Left colon (tissue), 2 donors: ENCODE results near the gene FBXO44. TPM values are rescaled to one million over a fixed set of nuclear protein-coding genes. Genes with fewer than 3 reads are reported as not detected.
A peak's percentile ranks its signal among the peaks of the same experiment; 100 is the strongest.

Experiments used
- ATAC-seq: fragments of 200-7000 bp; cut with Tn5 transposase; one replicate; pipeline ENCODE4 v1.9.1; 2020; ENCODE audit warnings: mild to moderate bottlenecking, moderate library complexity
- DNase-seq, 2 donors: peaks; one replicate each; pipeline ENCODE4 v3.0.0-alpha.2; 2020
- intact Hi-C, 2 donors: fragments of 100-400 bp; cut with DNase I in 1 of 2; cut with micrococcal nuclease in 1 of 2; formaldehyde crosslinking; loops; one replicate each; pipeline versions ENCODE4 v1.11.2 to v1.14.0; 2022; cut with DNase I, micrococcal nuclease
- total RNA-seq, 2 donors: library from RNA; stranded (reverse); fragmentation: NEBNext Ultra II Directional; extraction: Animal tissue kit (Norgen Biotek cat#: 25700); gene quantifications; one replicate each; pipeline ENCODE4 v1.2.1, GENCODE V29; 2021
- donor health status: DM: no; HTN: no; CAD: no.
- donor health status: DM: yes; HTN: yes; CAD: no.

Gene FBXO44
- total RNA-seq, 2 donors from 2014 or later: 4.0 to 8.1 TPM

DNA sequence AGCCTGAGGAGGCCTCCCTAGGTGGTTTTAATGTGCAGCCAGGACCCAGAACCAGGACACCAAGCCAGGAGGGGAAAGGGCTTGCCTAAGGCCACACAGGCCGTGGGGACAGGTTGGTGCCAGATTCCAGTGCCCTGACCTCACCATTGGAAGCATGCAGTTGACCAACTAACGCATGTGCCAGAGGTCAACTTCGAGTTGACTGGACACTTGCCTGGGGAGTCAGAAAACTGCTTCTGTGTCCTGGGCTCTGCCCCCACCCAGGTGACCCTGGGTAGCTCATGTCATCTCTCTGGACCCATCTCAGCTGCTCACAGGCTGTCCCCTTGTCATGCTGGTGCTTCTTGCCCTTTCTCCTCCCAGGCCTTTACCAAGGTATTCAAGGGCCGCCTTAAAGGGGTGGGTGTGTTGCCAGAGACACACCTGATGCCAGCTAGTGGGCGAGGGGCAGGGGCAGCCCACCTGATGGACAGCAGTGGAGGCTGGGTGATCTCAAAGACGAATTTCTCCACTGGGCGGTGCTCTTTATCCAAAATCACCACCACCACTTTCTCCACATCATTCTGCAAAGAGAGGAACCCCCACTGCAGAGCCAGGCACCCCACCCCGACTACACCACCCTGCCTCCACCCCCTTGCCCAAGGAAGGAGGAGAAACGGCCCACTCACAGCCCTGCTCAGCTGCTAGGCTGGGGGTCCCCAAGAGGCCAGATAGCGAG is 21.9 kb downstream of the FBXO44 start:
- no peak for ATAC-seq
- intact Hi-C loops: no loop called here

DNA sequence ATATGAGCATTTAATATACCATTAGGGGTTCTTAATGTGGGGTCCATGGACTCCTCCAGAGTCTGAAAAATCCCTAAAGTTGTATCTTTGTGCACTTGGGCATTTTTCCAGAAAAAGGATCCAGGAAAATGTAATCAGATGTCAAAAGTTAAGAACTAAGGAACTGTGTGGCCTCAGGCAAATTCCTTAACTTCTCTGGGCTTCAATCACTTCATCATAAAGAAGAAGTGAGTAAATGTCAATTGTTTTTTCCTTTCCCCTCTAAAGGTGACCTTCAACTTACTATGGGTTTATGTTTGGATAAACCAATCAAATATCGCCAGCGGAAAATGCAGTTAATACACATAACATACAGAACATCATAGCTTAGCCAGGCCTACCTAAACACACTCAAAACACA is 23.8 kb downstream of the FBXO44 start:
- no peak for DNase-seq
- ATAC-seq: no peak
- intact Hi-C loops: no loop called here

More for the DNA sequence above, 21.9 kb downstream of the FBXO44 start:
- no peak for DNase-seq

DNA sequence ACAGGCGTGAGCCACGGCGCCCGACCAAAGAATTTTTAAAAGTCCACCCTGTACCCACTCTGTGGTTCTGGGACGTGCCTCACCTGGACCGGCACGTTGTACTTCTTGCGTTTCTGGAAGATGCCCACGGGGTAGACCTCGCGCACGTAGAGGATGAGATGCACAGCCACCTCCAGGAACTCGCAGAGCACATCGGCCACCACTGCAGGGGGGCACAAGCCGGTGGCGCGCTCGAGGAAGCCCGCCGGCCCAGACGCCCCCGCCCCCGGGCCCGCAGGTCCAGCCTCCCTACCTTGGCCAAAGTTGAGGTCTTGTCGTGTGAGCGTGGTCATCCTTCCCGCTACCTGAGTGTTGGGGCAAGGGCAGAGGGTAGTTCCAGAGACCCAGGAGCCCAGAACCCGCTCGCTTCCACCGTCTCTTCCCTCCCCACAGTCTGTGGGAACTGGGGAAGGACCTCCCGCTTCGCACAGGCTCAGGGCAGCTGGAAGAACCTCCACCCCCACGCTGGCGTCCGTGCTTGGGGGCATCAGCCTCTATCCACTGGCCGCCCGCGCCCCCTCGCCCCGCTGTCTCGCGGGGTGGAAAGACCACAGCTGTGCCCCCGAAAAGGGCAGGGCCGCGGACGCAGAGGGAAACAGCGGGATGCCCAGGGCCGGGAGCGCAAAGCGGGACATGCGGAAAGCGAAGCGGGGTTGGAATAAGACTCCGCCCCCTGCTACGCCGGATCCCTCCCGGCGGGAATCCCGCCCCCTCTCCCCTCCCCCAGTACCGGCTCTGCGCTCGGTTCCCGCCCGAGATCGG is 25.8 kb downstream of the FBXO44 start:
- intact Hi-C loops: no loop called here
- peak; percentile 34 for ATAC-seq
- DNase-seq: no peak

DNA sequence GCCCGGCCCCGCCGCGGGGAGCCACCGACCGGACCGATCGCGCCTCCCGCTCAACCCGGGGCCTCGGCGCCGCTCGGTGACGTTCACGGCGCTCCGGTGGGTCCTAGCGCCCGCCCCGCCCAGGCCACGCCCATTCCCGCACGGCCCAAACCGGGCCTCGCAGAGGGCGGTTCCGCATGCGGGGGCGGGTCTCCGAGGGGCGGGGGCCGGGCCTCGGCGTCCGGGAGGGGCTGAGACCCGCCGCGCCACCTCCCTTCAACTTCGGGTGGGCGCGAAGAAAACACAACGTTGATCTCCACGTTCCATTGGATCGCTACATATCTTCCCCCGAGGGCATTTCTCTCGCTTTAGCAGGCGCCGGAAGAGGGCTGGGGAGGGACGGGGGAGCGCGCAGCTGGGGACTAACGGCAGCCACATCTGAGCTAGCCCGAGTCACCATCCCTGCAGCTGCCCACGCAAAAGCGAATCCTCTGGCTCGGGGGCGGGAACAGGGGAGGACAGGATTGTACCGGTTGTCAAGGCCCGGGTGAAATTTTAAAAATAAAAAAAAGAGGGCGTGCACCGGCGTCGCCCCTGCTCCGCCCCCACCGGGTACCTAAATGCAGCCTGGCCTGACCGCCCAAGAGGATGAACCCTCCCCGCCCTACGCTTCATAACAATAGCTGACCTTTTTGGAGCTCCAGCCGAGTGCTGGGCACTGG is 26.5 kb downstream of the FBXO44 start, which contains the start of gene MAD2L2:
Gene MAD2L2 (minus strand): TSS at position 78 of the 701 bp plus-strand sequence. CDS start 547 bp downstream, outside the sequence.
- DNase-seq (peak; percentile 82 to 91), ATAC-seq (peak; percentile 97)
- intact Hi-C loops: no loop called here

DNA sequence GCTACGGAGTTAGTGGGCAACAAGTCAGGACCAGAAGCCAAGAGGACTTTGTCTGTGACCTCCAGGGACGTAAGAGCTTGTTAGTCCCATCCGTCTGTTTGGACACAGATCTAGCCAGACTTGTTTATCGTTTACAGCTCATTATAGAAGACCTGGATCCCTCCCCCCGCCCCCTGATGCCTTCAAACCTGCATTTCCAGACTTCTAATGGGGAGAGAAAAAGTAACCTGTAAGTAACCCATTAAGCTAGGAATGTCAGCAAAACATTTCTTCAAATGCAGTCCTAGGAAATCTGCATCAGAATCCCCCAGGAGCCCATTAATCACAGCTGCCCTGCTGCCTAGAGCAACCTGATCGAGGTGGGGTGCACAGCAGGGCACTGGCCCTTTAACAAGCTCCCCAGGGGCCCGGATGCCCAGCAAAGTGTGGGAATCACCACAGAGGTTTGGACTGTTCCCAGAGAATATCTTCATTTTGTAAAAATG is 27.7 kb downstream of the FBXO44 start:
- ATAC-seq: no peak
- no peak for DNase-seq
- intact Hi-C loops: no loop called here

DNA sequence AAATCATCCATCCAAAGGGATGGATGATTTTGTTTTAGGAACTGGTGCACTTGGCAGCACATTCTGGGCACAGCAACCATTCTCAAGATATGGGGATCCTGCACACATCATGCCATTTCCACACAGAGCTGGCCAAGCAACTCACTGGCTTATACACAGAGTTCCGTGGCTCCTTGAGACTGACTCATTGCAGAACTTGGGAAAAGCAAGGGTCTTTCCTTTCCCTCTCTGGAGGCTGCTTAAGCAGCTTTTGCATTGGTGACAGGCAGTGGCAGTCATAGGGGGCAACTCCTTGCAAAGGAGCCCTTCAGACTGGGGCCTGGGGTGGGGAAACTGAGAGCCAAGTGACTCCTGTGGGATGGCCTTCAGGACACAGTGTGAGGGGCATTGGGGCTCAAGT is 28.1 kb downstream of the FBXO44 start:
- DNase-seq (no peak), ATAC-seq (no peak)
- intact Hi-C loops: no loop called here

DNA sequence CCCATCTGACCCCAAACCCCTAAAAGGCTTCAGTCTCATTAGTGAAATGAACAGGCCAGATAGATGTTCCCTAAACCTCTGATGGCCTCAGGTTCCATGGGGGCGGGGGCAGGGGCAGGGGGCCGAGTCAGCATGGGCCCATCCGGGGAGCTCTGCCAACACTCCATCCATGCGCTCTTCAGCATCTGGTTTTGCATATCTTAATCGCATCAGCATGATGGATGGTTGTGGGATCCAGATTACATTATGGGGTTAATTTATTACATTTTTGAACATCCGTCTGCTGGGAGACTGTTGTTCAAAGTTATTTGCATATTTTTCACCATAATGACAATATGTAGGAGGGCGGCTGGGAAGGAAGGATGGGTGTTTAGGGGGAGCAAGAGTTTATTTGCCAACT is 29.4 kb downstream of the FBXO44 start:
- no peak for ATAC-seq

DNA sequence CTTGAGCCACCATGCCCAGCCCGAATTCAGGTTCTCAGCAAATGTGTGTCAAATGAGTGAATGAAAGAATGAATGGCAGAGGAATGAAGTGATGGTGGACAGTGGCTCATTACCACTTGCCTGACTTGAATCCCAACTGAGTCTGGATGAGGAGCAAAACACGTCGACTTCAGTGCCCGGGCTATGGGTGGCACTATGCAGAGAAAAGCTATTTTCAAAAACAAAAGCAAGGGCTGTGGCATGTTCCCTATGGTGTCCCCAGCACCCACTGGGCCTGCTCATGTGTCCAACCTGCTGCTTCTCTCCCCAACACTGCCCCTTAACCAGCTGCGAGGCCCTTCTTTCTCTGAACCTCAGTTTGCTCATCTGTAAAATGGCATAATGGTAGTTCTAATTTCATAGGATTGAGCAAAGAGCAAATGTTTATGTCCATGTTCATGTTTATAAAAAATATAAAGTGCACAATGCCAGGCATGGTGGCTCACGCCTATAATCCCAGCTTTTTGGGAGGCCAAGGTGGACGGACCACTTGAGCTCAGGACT is 30.6 kb downstream of the FBXO44 start:
- DNase-seq: no peak
- ATAC-seq: no peak
- intact Hi-C loops: no loop called here

More for the DNA sequence above, 29.4 kb downstream of the FBXO44 start:
- DNase-seq: no peak
- intact Hi-C loops: no loop called here

DNA sequence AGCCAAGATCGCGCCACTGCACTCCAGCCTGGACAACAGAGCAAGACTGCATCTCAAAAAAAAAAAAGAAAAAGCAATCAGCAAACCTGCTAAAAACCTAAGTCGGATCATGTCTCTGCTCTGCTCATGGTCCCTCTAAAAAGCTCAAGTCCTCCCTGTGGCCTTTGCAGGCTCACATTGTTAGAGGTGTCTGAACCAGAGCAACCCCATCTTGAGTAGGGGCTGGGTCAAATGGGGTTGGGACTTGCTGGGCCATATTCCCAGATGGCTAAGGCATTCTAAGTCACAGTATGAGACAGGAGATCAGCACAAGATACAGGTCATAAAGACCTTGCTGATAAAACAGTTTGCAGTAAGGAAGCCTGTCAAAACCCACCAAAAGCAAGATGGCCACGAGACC is 33.8 kb downstream of the FBXO44 start:
- no peak for ATAC-seq
- no peak for DNase-seq
- intact Hi-C loops: no loop called here

DNA sequence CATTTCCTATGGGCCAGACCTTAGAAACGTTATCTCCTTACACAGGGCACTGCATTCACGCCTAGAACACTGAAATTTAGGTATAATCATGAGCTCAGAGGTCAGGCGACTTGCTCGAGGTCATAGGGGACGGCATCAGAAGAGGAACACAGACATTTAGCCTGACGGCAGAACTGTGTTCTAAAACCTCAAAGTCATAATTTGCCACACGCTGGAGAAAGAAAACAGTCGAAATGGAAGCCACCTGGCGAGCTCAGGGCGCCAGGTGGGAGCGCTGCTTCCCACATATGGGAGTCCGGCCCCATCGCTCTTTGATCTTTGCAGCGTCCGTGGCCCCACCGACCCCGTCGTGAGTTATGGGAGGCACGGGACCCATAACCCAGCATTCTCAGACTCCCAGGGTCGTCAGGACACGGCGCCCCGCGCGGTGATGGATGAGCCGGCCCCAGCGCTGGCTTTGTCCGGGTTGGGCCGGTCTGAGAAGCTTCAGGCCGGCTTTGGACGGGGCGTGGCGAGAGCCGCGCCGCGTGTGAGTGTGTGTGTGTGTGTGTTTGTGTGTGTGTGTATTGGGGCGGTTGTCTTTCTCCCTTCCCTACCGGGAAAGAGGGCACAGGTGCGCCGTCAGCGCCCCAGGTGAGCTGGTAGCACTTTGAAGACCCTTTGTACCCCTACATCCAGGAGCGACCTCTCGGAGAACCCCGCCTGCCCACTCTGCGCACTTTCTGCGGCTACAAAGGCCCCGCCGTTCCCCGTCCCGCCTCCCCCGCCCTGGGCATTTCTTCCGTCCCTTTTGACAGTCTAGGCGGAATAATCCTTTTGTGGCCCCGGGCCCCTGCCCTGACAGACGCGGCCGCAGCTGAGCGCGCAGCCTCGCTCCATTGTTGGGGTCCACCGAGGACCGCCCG is 36.0 kb downstream of the FBXO44 start:
- intact Hi-C loops: no loop called here
- DNase-seq (no peak), ATAC-seq (peak; percentile 55)

DNA sequence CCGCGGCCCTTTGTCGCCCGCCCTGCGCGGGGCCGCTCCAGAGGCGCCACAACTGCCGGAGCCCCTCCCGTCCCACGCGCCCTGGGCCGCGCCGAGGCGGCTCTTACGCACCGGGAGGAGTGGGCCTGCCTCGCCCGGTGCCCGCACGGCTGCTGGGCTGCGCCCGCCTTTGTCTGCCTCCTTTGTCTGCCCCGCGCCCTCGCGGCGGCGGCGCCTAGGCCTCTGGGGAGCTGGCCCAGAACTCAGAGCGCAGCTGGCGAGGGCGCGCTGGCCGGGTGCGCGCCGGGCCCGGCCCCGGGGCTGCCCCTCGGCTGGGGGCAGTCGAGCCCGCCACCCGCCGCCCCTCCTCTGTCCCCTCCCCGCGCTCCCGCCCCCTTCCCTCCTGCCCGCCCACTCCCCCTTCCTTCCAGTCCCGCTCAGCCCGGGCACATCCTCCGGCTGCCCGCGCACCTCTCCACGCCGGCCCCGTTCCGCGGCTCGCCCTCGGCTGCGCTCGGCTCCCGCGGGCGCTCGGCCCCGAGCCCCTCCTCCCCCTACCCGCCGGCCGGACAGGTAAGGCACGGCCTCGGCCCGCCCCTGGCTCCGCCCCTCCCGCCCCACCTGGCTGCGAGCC is 36.7 kb downstream of the FBXO44 start, which contains the start of gene DRAXIN:
Gene DRAXIN (plus strand): TSS at position 409 of the 613 bp plus-strand sequence. CDS start 14,549 bp downstream, outside the sequence.
- intact Hi-C loops: no loop called here

DNA sequence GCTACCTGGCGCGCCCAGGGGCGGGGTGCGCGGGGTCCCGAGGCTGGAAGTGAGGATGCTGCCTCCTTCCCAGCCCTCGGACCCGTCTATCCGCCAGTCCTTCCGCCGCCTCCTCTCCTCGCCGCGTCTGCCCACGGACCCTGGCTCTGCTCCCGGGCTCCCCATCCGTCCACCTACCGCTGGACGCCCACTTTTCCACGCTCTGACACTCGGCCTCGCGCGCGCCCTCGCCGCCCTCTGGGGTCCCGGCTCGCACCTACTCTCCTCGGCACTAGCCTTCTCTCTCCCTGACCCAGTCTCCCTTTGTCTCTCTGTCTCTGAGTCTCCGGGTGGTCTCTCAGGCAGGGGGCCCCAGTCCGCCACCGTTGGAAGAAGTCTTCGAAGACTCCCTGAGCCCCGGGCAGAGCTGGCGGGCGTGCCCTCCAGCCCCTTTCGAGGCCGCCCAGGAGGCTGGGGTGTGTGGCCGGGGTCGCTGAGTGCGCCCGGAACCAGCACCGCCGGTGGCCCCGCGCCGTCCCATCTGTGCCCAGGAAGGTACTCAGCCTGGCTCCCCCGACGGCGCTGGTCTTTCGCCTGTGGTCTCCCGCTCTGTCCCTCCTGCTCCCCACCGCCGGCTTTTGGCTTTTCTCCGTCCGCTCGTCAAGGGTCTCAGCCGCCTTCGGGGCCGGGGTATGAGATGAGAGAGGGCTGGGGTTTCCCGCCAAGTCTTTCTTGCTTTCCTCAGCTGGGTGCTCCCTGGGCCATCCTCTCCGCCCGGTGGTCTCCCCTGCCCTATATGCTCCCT is 37.4 kb downstream of the FBXO44 start:
- no peak for ATAC-seq
- DNase-seq: no peak
- intact Hi-C loops: no loop called here

More for the DNA sequence above, 36.7 kb downstream of the FBXO44 start, which contains the start of gene DRAXIN:
- DNase-seq: no peak
- no peak for ATAC-seq

DNA sequence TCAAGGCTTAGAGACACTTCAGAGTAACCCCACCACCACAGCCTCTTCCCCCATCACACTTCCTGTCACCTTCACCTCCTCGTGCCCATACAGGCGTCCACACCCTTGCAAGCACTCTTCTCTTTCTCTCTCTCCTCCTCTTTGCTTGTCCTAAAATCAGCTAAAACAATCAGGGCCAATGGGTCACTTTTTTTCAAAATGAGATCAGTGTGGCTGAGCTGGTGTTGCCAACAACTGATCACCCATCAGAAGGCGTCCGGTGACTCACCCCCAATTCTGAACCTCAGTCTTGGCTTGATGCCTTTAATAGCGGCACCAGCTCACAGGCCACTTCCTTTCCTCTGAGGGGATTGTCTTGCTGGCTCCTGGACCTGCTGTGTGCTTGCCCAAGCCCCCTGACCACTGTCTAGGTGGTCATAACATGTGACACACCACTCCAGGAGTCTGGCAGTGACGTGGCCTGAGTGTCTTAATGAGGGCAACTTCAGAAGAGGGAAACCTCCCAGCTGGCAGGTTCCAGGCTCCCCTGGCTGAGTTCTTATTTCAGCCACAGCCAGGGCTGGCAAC is 38.4 kb downstream of the FBXO44 start:
- DNase-seq (no peak), ATAC-seq (no peak)
- intact Hi-C loops: no loop called here

DNA sequence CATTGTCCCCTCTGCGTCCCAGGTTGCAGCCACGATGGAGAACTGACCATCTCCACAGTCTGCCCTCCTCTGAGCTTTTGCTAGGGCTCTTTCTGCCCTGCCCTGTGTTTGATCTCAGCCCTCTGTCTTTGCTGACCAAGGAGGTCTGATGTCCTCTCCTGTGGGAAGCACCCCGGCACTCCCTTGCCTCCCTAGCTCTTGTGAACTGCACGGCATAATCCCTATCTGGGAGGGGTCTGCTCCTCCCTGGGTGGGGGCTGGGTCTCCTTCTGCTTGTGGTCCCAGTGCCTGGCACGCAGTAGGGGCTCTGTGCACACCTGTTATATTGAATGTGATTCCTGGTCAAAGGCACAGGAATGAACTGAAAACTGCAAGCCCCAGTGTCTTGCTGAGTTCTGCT is 39.2 kb downstream of the FBXO44 start:
- intact Hi-C loops: no loop called here
- ATAC-seq (no peak), DNase-seq (no peak)

DNA sequence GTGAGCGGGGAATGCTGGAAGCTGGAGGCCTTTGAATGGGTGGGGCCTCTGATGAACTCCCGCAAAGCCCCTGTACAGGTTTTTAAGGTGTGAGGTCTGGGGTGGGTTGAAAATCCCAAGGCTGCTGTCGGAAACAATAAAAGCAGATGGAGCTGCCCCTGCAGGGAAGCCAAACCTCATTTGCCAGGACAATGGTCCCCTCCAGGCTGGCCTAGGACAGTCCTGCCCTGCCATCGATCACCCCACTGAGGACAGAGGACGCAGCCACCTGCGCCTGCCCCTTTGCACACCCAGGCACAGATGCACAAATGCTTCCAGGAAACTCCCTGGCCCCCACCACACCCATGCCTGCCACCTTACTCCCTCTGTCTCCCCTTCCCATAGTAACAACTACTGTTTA is 41.2 kb downstream of the FBXO44 start:
- no peak for DNase-seq
- no peak for ATAC-seq
- intact Hi-C loops: no loop called here

DNA sequence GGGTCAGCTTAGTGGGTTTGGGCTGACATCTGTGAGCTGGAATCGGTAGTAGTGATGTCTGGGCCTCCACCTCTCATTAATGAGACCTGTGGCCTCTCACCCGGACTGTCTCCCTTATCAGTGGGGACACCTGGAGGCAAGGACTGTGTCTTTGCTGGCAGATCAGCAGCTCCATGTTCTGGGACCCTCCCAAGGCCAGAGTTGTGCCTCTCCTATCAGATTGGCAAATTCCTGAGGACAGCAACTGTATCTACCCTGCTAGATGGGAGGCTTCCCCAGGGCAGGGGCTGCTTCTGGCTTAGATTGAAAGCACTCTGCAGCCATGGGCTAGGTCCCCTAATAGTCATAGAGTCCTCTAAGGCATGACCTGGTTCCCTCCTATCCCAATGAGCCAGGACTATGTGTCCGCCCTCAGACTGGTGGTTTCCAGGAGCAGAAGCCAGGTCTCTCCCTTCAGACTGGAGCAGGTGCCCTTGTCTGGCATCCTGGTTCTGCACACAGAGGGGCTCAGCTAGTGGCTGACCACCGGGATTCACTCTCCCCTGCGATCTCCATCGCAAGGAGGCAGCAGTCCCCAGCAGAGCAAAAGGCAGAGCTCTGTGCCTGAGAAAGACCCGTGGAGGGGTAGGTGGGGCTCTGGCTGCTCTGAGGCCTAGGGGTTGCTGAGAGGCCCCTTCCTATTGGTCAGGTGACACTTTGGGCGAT is 42.7 kb downstream of the FBXO44 start:
- DNase-seq: no peak
- intact Hi-C loops: no loop called here
- ATAC-seq: no peak
